ENCODE measurements around the gene WNT7B.

GRCh38 chr22:45914309-45914708 lies 62.7 kb downstream of the WNT7B start:
- TF ChIP-seq CTCF (conservative IDR thresholded peaks at IDR 0.05) (no peak), EZH2 (IDR thresholded peaks at IDR 0.05; ENCODE audit: low read depth) (no peak)

All from PC-9 (cell line).